ENCODE measurements around the gene ABCC8. TPM values are rescaled to one million over a fixed set of nuclear protein-coding genes. Genes with fewer than 3 reads are reported as not detected.

ABCC8 gene
- total RNA-seq, 1 donor from 2014 or later = not detected

- H3K4me1 Mint-ChIP-seq (ENCODE audit: low read depth) = no peaks in the 10 kb centered on the region
- no peak overlapping the region for H3K4me3 Mint-ChIP-seq (ENCODE audit: unreplicated experiment)
- TF ChIP-seq CTCF (IDR thresholded peaks at IDR 0.05) = no peak
- H3K27me3 Mint-ChIP-seq (ENCODE audit: low read depth) = peaks cover 23% of the 10 kb centered on the region
- no peaks in the 10 kb centered on the region for H3K9me3 Mint-ChIP-seq (ENCODE audit: low read depth)
- no peak overlapping the region for H3K27ac Mint-ChIP-seq (ENCODE audit: unreplicated experiment)
- H3K36me3 Mint-ChIP-seq (ENCODE audit: low read depth) = no peaks in the 10 kb centered on the region
- no peak for DNase-seq (ENCODE audit: low spot score)
Observed at GRCh38 chr11:17394743-17395390, 81.8 kb downstream of the ABCC8 start.

- H3K4me1 Mint-ChIP-seq (ENCODE audit: low read depth) = peaks cover 2% of the 10 kb centered on the region
- H3K27ac Mint-ChIP-seq (ENCODE audit: unreplicated experiment) = no peak overlapping the region
- no peaks in the 10 kb centered on the region for H3K36me3 Mint-ChIP-seq (ENCODE audit: low read depth)
- DNase-seq (ENCODE audit: low spot score) = peak; percentile 76
- H3K9me3 Mint-ChIP-seq (ENCODE audit: low read depth) = no peaks in the 10 kb centered on the region
- peaks cover 21% of the 10 kb centered on the region for H3K27me3 Mint-ChIP-seq (ENCODE audit: low read depth)
- no peak overlapping the region for H3K4me3 Mint-ChIP-seq (ENCODE audit: unreplicated experiment)
- no peak for TF ChIP-seq CTCF (IDR thresholded peaks at IDR 0.05)
Observed at GRCh38 chr11:17393472-17393871, 83.2 kb downstream of the ABCC8 start.

GRCh38 chr11:17392872-17393271, 83.8 kb downstream of the ABCC8 start:
- Mint-ChIP-seq H3K36me3 (ENCODE audit: low read depth) (no peaks in the 10 kb centered on the region), H3K4me3 (ENCODE audit: unreplicated experiment) (no peak overlapping the region), H3K27ac (ENCODE audit: unreplicated experiment) (no peak overlapping the region), H3K27me3 (ENCODE audit: low read depth) (peaks cover 16% of the 10 kb centered on the region), H3K4me1 (ENCODE audit: low read depth) (peaks cover 2% of the 10 kb centered on the region), H3K9me3 (ENCODE audit: low read depth) (no peaks in the 10 kb centered on the region)
- no peak for DNase-seq (ENCODE audit: low spot score)
- TF ChIP-seq CTCF (IDR thresholded peaks at IDR 0.05) = no peak

GRCh38 chr11:17391493-17392355, 84.9 kb downstream of the ABCC8 start:
- H3K27me3 Mint-ChIP-seq (ENCODE audit: low read depth) = peaks cover 17% of the 10 kb centered on the region
- H3K4me1 Mint-ChIP-seq (ENCODE audit: low read depth) = peaks cover 2% of the 10 kb centered on the region
- H3K36me3 Mint-ChIP-seq (ENCODE audit: low read depth) = no peaks in the 10 kb centered on the region
- no peak for DNase-seq (ENCODE audit: low spot score)
- no peak overlapping the region for H3K4me3 Mint-ChIP-seq (ENCODE audit: unreplicated experiment)
- TF ChIP-seq CTCF (IDR thresholded peaks at IDR 0.05) = no peak
- no peak overlapping the region for H3K27ac Mint-ChIP-seq (ENCODE audit: unreplicated experiment)
- no peaks in the 10 kb centered on the region for H3K9me3 Mint-ChIP-seq (ENCODE audit: low read depth)

GRCh38 chr11:17389957-17390649, 86.5 kb downstream of the ABCC8 start:
- H3K36me3 Mint-ChIP-seq (ENCODE audit: low read depth) = no peaks in the 10 kb centered on the region
- no peak for DNase-seq (ENCODE audit: low spot score)
- no peak overlapping the region for H3K27ac Mint-ChIP-seq (ENCODE audit: unreplicated experiment)
- peak overlapping the region; percentile 16 for H3K4me3 Mint-ChIP-seq (ENCODE audit: unreplicated experiment)
- no peak for TF ChIP-seq CTCF (IDR thresholded peaks at IDR 0.05)
- H3K27me3 Mint-ChIP-seq (ENCODE audit: low read depth) = peaks cover 14% of the 10 kb centered on the region
- no peaks in the 10 kb centered on the region for H3K9me3 Mint-ChIP-seq (ENCODE audit: low read depth)
- H3K4me1 Mint-ChIP-seq (ENCODE audit: low read depth) = peaks cover 2% of the 10 kb centered on the region
